RWPE2 (cell line): ENCODE results near the gene RASGRF2.
A peak's percentile ranks its signal among the peaks of the same experiment; 100 is the strongest.

Experiments used
- ATAC-seq: fragments of 200-7000 bp; cut with Tn5 transposase; 3 replicates; pipeline ENCODE4 v1.9.1; 2021; ENCODE audit warnings: low read depth
- DNase-seq: peaks from one replicate; pipeline ENCODE4 v3.0.0-alpha.2; 2020; ENCODE audit warnings: low spot score
- H3K27ac ChIP-seq: fragments of 450-650 bp; 2 replicates; pipeline ENCODE4 v1.5.1; 2017; ENCODE audit warnings: mild to moderate bottlenecking; ENCODE audit not compliant: poor library complexity, severe bottlenecking
- H3K27me3 ChIP-seq: fragments of 250-450 bp; sonication (Bioruptor Pico); 2 replicates; pipeline ENCODE4 v1.5.1; 2021; ENCODE audit warnings: mild to moderate bottlenecking, moderate library complexity; ENCODE audit not compliant: insufficient read depth, poor library complexity, severe bottlenecking
- H3K36me3 ChIP-seq: fragments of 250-450 bp; sonication (Bioruptor Pico); 2 replicates; pipeline ENCODE4 v1.5.1; 2020; ENCODE audit warnings: low read depth, mild to moderate bottlenecking, moderate library complexity
- H3K4me1 ChIP-seq: fragments of 250-450 bp; sonication (Bioruptor Pico); 2 replicates; pipeline ENCODE4 v1.5.1; 2021; ENCODE audit warnings: mild to moderate bottlenecking, moderate library complexity; ENCODE audit not compliant: insufficient read depth, poor library complexity, severe bottlenecking
- H3K4me3 ChIP-seq: fragments of 250-450 bp; sonication (Bioruptor Pico); 2 replicates; pipeline ENCODE4 v1.5.1; 2021; ENCODE audit warnings: mild to moderate bottlenecking, moderate library complexity; ENCODE audit not compliant: severe bottlenecking
- H3K9me3 ChIP-seq: fragments of 250-450 bp; sonication (Bioruptor Pico); 2 replicates; pipeline ENCODE4 v1.5.1; 2021; ENCODE audit warnings: mild to moderate bottlenecking, moderate library complexity; ENCODE audit not compliant: severe bottlenecking
- TF ChIP-seq, protein P1 (sequence below): fragments of 450-650 bp; IDR thresholded peaks from one replicate; pipeline ENCODE4 v1.5.1; 2017; ENCODE audit warnings: mild to moderate bottlenecking, moderate library complexity; ENCODE audit not compliant: poor library complexity, severe bottlenecking

The RASGRF2 gene

DNA sequence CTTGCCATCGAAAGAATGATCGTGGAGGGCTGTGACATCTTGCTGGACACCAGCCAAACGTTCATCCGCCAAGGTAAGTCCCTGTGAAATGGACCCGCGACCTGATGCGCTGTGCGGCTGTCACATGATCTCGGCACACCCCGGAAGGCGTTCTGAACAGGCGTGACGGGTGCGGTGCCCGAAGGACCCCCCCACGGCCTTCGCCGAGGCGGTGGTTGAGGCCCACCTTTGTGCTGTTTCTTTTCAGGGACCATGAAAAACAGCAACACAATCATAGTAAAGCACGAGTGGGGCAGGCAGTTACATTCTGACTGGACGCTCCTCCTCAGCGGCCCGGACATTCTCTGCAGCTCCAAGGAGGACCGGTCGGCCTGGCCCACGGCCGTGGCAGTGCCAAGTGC, 126.7 kb downstream of the RASGRF2 start:
- ATAC-seq = no peak
- H3K36me3 ChIP-seq = no peaks in the 10 kb centered on the region
- TF ChIP-seq, protein P1, sequence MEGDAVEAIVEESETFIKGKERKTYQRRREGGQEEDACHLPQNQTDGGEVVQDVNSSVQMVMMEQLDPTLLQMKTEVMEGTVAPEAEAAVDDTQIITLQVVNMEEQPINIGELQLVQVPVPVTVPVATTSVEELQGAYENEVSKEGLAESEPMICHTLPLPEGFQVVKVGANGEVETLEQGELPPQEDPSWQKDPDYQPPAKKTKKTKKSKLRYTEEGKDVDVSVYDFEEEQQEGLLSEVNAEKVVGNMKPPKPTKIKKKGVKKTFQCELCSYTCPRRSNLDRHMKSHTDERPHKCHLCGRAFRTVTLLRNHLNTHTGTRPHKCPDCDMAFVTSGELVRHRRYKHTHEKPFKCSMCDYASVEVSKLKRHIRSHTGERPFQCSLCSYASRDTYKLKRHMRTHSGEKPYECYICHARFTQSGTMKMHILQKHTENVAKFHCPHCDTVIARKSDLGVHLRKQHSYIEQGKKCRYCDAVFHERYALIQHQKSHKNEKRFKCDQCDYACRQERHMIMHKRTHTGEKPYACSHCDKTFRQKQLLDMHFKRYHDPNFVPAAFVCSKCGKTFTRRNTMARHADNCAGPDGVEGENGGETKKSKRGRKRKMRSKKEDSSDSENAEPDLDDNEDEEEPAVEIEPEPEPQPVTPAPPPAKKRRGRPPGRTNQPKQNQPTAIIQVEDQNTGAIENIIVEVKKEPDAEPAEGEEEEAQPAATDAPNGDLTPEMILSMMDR = no peak

DNA sequence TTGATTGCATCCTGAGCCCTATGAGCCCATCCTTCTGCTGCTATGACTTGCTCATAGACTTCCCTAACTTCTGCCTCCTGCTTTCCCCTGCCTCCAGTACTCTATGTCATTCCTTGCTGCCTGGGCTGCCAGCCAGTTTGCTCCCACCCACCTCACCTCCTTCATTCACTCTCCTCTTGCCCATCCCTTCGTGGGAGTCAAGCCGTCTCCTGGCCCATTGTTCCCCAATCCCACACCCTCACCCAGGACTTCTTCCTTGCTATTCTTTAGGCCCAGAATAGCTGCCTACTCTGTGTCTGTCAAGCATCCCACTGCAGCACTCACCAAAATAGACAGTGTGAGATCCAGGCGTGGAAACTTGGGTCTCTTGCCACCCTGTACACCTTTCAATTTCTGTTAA, 131.0 kb downstream of the RASGRF2 start:
- H3K27me3 ChIP-seq = no peaks in the 10 kb centered on the region
- H3K9me3 ChIP-seq = no peaks in the 10 kb centered on the region
- TF ChIP-seq, protein P1 = no peak
- DNase-seq (no peak), ATAC-seq (no peak)
- H3K27ac ChIP-seq = no peak overlapping the region
- no peak overlapping the region for H3K4me3 ChIP-seq
- no peaks in the 10 kb centered on the region for H3K36me3 ChIP-seq
- H3K4me1 ChIP-seq = no peaks in the 10 kb centered on the region

More for the DNA sequence above, 126.7 kb downstream of the RASGRF2 start:
- Histone ChIP-seq H3K27ac (no peak overlapping the region), H3K4me1 (no peaks in the 10 kb centered on the region), H3K27me3 (peaks cover 3% of the 10 kb centered on the region), H3K9me3 (no peaks in the 10 kb centered on the region), H3K4me3 (no peak overlapping the region)
- no peak for DNase-seq

DNA sequence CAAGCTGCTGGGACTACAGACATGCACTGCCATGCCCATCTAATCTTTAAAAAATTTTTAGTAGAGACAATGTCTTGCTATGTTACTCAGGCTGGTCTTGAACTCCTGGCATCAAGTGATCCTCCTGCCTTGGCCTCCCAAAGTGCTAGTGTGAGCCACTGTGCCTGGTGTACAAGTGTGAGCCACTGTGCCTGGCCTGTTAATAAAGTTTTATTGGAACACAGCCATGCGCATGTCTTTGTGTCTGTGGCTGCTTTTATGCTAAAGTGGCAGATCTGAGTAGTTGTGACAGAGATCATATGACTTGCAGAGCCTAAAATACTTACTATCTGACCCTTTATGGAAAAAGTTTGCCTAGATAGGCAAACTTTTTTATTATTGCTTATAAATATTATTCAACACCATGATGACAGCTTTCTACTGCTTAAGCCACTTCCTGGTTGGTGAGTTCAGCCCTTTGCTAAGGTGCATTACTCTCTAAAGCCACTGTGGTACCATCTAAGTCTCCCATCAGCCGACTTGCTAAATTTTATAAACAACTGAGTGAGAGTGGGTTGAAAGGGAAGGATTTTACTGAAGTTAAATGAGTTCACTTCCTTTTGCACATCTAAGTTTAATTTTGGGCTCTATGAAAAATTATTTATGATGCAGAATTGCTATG, 133.5 kb downstream of the RASGRF2 start:
- Histone ChIP-seq H3K27ac (no peak overlapping the region), H3K4me1 (no peaks in the 10 kb centered on the region), H3K9me3 (no peaks in the 10 kb centered on the region), H3K36me3 (no peaks in the 10 kb centered on the region), H3K4me3 (no peak overlapping the region), H3K27me3 (no peaks in the 10 kb centered on the region)
- DNase-seq = no peak
- TF ChIP-seq, protein P1 = no peak
- no peak for ATAC-seq

DNA sequence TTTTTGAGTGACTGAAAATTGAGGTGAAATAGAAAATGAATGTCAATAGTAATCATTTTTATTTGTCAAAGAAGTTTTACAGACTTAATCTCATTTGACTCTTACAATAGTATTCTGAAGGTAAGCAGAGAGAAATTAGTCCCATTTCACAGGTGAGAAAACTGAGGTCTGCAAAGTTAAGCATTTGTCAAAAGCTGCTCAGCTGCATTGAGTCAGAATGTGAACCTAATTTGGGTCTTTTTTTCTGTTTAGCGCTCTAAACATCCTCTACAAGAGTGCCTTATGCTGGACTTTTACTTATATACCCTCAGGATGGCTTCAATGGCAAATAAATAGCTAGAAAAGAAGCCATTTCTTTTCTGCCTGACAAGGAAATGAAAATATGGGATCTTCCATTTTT, 135.7 kb downstream of the RASGRF2 start:
- DNase-seq = no peak
- TF ChIP-seq, protein P1 = no peak
- H3K4me1 ChIP-seq = no peaks in the 10 kb centered on the region
- H3K27ac ChIP-seq = no peak overlapping the region
- H3K27me3 ChIP-seq = no peaks in the 10 kb centered on the region
- no peaks in the 10 kb centered on the region for H3K9me3 ChIP-seq
- H3K4me3 ChIP-seq = no peak overlapping the region
- no peaks in the 10 kb centered on the region for H3K36me3 ChIP-seq
- ATAC-seq = no peak

DNA sequence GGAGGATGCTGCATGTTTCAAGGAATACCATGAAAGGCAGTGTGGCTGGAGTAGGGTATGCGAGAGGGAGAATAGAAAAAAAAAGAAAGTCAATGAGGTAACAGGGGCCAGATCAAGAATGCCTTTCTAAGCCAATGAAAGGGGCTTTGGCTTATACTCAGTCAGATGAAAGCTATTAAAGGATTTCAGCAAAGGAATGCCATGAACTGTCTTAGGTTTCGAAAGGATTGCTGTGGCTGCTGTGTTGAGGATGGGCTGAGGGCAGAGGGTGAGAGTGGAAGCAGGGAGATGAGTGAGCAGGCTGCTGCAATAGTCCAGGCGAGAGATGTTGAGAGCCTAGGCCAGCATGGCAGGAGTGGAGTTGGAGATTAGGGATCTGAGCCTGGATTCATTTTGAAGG, 137.6 kb downstream of the RASGRF2 start:
- no peaks in the 10 kb centered on the region for H3K36me3 ChIP-seq
- H3K4me3 ChIP-seq = no peak overlapping the region
- H3K4me1 ChIP-seq = no peaks in the 10 kb centered on the region
- no peaks in the 10 kb centered on the region for H3K9me3 ChIP-seq
- H3K27ac ChIP-seq = no peak overlapping the region
- ATAC-seq = peak; percentile 19; the same call in 1 of the 3 replicates
- H3K27me3 ChIP-seq = no peaks in the 10 kb centered on the region
- TF ChIP-seq, protein P1 = no peak
- no peak for DNase-seq
